ENCODE data around the gene TBCB.

DNA sequence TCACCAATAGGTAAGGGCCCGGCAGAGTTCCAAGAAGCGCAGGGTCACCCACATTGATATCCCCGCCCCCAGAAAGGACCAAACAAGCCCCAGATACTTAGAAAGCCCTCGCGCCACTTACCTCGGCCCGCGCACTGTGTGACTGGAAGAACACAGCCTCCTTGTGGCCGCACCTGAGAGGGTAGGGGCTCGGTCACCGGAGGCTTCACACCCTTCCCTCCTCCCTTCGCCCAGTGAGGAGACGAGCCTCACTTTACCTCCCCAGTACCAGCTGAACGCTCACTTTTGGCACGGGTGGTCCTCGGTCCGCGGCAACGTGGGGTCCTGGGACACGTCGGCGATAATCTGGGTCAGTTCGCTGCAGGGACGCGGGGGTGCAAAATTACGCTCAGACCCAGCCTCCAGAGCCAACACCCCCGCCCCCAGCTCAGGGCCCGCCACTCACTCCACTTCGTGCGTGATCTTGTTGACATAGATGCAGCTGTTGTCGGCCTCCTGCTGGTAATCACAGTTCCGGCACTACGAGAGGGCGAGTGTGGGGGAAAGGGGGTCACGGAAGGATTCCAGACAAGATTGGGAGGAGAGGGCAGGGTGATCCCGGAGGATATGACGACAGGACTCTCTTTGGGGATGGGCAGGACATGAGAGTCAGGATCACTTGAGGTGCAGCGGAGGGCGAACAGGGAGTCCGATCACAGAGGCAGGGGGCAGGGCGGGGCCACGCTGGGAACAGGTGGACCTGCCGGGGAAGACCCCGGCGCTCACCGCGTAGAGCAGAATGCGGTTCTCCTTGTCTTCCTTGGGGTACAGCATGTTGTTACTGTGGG, 1.2 kb upstream of the TBCB start:
- TF ChIP-seq, protein P1, sequence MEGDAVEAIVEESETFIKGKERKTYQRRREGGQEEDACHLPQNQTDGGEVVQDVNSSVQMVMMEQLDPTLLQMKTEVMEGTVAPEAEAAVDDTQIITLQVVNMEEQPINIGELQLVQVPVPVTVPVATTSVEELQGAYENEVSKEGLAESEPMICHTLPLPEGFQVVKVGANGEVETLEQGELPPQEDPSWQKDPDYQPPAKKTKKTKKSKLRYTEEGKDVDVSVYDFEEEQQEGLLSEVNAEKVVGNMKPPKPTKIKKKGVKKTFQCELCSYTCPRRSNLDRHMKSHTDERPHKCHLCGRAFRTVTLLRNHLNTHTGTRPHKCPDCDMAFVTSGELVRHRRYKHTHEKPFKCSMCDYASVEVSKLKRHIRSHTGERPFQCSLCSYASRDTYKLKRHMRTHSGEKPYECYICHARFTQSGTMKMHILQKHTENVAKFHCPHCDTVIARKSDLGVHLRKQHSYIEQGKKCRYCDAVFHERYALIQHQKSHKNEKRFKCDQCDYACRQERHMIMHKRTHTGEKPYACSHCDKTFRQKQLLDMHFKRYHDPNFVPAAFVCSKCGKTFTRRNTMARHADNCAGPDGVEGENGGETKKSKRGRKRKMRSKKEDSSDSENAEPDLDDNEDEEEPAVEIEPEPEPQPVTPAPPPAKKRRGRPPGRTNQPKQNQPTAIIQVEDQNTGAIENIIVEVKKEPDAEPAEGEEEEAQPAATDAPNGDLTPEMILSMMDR (IDR thresholded peaks at IDR 0.05): no peak
- TF ChIP-seq POLR2A (IDR thresholded peaks at IDR 0.05): no peak
